VCaP (cell line): ENCODE data around the gene LIMA1.

Experiments
- H3K27ac ChIP-seq: fragments of 450-650 bp; 2 replicates; pipeline ENCODE4 v1.5.1; 2017
- TF ChIP-seq, protein P1 (sequence below): fragments of 450-650 bp; conservative IDR thresholded peaks from 2 replicates; pipeline ENCODE4 v1.5.1; 2017; ENCODE audit warnings: mild to moderate bottlenecking, moderate library complexity

LIMA1 gene

DNA sequence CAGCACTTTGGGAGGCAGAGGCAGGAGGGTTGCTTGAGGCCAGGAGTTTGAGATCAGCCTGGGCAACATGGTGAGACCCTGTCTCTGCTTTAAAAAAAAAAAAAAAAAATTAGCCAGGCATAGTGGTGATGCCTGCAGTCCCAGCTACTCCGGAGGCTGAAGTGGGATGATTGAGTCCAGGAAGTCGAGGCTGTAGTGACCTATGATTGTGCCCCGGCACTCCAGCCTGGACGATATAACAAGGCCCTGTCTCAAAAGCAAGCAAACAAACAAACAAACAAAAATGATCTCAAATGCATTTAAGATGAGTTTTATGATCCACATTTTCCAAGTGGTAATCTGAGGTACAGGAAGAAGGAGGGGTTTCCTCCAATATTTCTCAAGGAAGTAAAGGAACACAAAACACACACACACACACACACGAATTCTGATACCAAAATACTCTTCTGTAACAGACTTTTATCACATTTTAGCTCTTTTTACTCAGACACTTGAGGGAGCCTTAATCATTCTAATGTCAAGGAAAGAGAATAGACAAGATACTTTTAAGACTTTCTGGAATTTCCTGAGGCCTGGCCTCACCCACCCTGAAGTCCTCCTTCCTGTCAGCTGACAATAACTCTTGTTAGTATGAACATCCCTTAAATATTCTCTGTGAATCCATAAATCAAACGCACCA, 71.8 kb downstream of the LIMA1 start:
- H3K27ac ChIP-seq = peak overlapping the region; percentile 14

DNA sequence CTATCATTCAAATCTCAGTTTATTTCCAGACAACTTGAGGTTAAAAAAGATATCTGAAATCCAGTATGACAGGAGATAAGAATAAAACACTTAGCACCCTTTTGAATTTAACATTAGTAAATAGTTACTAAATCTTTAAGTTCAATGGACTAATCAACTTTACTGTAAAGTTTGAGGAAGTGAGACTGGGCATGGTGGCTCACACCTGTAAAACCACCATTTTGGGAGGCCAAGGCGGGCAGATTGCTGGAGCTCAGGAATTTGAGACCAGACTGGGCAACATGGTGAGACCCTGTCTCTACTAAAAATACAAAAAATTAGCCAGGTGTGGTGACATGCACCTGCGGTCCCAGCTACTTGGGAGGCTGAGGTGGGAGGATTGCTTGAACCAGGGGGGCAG, 75.9 kb downstream of the LIMA1 start:
- TF ChIP-seq, protein P1, sequence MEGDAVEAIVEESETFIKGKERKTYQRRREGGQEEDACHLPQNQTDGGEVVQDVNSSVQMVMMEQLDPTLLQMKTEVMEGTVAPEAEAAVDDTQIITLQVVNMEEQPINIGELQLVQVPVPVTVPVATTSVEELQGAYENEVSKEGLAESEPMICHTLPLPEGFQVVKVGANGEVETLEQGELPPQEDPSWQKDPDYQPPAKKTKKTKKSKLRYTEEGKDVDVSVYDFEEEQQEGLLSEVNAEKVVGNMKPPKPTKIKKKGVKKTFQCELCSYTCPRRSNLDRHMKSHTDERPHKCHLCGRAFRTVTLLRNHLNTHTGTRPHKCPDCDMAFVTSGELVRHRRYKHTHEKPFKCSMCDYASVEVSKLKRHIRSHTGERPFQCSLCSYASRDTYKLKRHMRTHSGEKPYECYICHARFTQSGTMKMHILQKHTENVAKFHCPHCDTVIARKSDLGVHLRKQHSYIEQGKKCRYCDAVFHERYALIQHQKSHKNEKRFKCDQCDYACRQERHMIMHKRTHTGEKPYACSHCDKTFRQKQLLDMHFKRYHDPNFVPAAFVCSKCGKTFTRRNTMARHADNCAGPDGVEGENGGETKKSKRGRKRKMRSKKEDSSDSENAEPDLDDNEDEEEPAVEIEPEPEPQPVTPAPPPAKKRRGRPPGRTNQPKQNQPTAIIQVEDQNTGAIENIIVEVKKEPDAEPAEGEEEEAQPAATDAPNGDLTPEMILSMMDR = no peak

More for the DNA sequence above, 71.8 kb downstream of the LIMA1 start:
- TF ChIP-seq, protein P1 = no peak

DNA sequence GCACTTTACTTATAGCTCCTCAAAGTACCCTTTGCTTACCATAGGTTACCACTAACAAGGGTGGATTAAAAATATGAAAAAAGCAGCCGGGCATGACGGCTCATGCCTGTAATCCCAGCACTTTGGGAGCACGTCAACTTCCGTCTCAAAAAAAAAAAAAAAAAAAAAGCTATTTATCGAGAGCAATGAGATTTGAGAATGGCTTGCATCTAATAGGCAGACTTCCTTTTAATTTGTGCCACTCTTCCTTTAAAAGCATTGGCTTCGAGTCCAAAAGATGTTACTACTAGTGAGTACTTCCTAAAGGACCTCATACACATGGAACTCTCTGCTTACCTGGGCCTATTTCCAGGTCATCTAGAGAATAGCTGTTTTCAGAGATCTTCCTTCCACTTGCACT, 77.7 kb downstream of the LIMA1 start:
- TF ChIP-seq, protein P1 = no peak
- H3K27ac ChIP-seq = no peak overlapping the region; the same call in 1 of the 2 replicates

More for the DNA sequence above, 75.9 kb downstream of the LIMA1 start:
- no peak overlapping the region for H3K27ac ChIP-seq

DNA sequence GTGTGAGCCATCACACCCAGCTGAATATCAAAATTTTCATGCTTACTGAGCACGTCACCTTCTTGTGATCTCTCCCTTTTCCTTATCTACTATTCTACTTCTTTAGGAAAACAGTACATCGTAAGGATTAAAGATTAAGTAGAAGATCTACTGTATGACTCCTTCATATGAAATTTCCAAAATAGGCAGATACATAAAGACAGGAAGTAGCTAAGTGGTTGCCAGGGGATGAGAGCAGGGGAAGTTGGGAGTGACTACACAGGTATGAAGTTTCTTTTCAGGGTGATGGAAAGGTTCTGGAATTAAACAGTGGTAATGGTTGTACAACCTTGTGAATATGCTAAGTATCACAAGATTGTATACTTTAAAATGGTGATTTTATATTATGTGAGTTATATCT, 79.6 kb downstream of the LIMA1 start:
- peak overlapping the region; percentile 98 for H3K27ac ChIP-seq
- TF ChIP-seq, protein P1 = no peak

DNA sequence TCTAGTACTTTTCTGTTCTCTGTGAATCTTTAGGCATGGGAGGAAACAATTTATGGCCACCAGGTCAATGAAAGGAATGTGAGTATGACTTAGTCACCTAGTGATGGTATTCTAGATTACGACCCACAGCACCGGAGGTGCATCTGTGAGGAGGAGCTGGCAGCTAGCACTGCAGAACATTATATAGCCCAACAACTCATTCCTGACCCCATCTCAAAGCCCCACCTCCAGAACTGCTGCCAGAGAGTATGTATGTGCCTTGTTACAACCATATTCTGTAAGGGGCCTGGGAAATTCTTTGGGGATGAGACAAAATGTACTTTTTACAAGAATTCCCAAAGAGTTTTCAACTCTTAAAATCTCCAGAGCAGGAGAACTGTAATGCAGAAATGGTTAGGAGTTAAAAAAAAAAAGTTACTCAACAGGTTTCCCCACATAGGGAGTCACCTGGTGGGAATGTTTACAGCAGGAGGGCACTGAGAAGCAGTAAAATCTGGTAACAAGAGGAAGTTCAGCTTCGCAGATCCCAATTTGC, 81.3 kb downstream of the LIMA1 start:
- TF ChIP-seq, protein P1 = no peak
- peak overlapping the region; percentile 98 for H3K27ac ChIP-seq

DNA sequence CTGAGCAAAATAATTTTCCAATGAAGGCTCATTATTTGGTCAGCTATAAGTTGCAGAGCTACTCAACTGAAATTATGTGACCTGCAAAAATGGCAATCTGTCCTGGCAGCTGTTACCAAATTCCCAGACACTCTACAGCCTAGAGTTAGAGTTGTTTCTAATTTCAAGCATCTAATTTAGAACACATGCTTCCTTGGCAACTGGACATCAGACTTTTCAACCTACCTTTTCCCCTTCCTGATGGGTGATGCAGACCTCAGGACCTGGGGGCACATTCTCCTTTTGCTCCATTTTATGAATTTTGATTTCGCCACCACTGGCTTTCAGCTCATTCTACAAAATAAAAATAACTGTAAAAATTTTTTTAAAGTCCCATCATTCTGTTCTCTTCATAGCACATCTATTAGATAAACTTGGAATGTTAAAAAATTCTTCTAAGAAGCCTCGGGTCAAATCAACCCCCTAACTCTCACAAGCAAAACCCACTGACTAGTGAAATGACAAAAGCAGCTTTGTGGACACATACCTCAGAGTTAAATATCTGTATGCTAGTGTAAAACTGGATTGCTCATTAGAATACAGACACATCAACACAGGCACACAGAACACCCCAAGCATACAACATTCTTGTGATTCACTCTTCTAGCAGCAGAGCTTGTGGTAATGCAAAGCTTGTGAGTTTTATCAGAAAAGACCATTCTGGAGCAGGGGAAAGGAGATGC, 82.6 kb downstream of the LIMA1 start:
- H3K27ac ChIP-seq = peak overlapping the region; percentile 98
- TF ChIP-seq, protein P1 = no peak

DNA sequence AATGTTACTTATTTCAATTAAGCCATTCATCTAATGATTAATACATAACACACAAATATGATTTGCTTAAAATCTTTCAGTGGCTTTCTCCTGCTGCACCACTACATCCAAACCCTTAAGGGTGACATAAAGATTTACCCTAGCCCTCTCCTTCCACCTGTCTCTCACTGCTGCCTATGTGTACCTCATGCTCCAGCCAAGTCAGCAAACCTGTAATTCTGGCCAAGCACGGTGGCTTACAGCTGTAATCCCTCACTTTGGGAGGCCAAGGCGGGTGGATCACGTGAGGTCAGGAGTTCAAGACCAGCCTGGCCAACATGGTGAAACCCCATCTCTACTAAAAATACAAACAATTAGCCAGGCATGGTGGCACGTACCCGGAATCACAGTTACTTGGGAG, 84.5 kb downstream of the LIMA1 start:
- H3K27ac ChIP-seq = peak overlapping the region; percentile 98; the same call in 1 of the 2 replicates

More for the DNA sequence above, 84.5 kb downstream of the LIMA1 start:
- TF ChIP-seq, protein P1 = no peak
